ENCODE measurements around the gene RIGI. TPM values are rescaled to one million over a fixed set of nuclear protein-coding genes. Genes with fewer than 3 reads are reported as not detected.

Gene RIGI
- total and polyA plus RNA-seq, 9 of the 15 experiments (the other 6 are each of a cell fraction or from before 2014, with no cell fraction given) = 0.27 to 1.1 (median 0.54) TPM

GRCh38 chr9:32572900-32573523, 47.0 kb upstream of the RIGI start, which contains the start of gene NDUFB6 (continued):
- TF ChIP-seq, protein P1, sequence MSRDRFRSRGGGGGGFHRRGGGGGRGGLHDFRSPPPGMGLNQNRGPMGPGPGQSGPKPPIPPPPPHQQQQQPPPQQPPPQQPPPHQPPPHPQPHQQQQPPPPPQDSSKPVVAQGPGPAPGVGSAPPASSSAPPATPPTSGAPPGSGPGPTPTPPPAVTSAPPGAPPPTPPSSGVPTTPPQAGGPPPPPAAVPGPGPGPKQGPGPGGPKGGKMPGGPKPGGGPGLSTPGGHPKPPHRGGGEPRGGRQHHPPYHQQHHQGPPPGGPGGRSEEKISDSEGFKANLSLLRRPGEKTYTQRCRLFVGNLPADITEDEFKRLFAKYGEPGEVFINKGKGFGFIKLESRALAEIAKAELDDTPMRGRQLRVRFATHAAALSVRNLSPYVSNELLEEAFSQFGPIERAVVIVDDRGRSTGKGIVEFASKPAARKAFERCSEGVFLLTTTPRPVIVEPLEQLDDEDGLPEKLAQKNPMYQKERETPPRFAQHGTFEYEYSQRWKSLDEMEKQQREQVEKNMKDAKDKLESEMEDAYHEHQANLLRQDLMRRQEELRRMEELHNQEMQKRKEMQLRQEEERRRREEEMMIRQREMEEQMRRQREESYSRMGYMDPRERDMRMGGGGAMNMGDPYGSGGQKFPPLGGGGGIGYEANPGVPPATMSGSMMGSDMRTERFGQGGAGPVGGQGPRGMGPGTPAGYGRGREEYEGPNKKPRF (IDR thresholded peaks at IDR 0.05; ENCODE audit: low read depth, low read length) = no peak
- no peak for TF ChIP-seq ELK1 (CRISPR knock-in tag; IDR thresholded peaks at IDR 0.05)
- TF ChIP-seq ZBTB40 (IDR thresholded peaks at IDR 0.05) = peak; percentile 86
- TF ChIP-seq ZBTB40 (CRISPR knock-in tag; IDR thresholded peaks at IDR 0.05) = no peak
- TF ChIP-seq JUND (IDR thresholded peaks at IDR 0.05; ENCODE audit: borderline replicate concordance, low read depth, low read length) = peak; percentile 61
- no peak; the same call in 2 of the 3 replicates for TF ChIP-seq JUND (tag; IDR thresholded peaks at IDR 0.05; ENCODE audit: borderline replicate concordance, low read depth, low read length)
- no peak for TF ChIP-seq MCM2 (IDR thresholded peaks at IDR 0.05; ENCODE audit: low read depth)
- TF ChIP-seq BACH1 (tag; IDR thresholded peaks at IDR 0.05) = no peak
- TF ChIP-seq STAT5A (IDR thresholded peaks at IDR 0.05; ENCODE audit: borderline replicate concordance, low read length) = no peak
- no peak for TF ChIP-seq ZNF253 (CRISPR knock-in tag; conservative IDR thresholded peaks at IDR 0.05)
- TF ChIP-seq, protein P2, sequence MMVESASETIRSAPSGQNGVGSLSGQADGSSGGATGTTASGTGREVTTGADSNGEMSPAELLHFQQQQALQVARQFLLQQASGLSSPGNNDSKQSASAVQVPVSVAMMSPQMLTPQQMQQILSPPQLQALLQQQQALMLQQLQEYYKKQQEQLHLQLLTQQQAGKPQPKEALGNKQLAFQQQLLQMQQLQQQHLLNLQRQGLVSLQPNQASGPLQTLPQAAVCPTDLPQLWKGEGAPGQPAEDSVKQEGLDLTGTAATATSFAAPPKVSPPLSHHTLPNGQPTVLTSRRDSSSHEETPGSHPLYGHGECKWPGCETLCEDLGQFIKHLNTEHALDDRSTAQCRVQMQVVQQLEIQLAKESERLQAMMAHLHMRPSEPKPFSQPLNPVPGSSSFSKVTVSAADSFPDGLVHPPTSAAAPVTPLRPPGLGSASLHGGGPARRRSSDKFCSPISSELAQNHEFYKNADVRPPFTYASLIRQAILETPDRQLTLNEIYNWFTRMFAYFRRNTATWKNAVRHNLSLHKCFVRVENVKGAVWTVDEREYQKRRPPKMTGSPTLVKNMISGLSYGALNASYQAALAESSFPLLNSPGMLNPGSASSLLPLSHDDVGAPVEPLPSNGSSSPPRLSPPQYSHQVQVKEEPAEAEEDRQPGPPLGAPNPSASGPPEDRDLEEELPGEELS (CRISPR knock-in tag; IDR thresholded peaks at IDR 0.05; ENCODE audit: borderline replicate concordance) = no peak
- no peak for TF ChIP-seq KDM2B (CRISPR knock-in tag; IDR thresholded peaks at IDR 0.05)
- no peak for TF ChIP-seq BRCA1 (IDR thresholded peaks at IDR 0.05)
- no peak for TF ChIP-seq BRCA1 (CRISPR knock-in tag; IDR thresholded peaks at IDR 0.05)
